ENCODE results near the gene ZNF217. TPM values are rescaled to one million over a fixed set of nuclear protein-coding genes. Genes with fewer than 3 reads are reported as not detected.
A peak's percentile ranks its signal among the peaks of the same experiment; 100 is the strongest.
"Not testable (repeated sequence)": the region's sequence is repeated elsewhere in the genome, so short reads cannot be mapped to it uniquely, and the experiment has no call there.

The ZNF217 gene
- total RNA-seq, 1 experiment from 2014 or later = 31.4 TPM

DNA sequence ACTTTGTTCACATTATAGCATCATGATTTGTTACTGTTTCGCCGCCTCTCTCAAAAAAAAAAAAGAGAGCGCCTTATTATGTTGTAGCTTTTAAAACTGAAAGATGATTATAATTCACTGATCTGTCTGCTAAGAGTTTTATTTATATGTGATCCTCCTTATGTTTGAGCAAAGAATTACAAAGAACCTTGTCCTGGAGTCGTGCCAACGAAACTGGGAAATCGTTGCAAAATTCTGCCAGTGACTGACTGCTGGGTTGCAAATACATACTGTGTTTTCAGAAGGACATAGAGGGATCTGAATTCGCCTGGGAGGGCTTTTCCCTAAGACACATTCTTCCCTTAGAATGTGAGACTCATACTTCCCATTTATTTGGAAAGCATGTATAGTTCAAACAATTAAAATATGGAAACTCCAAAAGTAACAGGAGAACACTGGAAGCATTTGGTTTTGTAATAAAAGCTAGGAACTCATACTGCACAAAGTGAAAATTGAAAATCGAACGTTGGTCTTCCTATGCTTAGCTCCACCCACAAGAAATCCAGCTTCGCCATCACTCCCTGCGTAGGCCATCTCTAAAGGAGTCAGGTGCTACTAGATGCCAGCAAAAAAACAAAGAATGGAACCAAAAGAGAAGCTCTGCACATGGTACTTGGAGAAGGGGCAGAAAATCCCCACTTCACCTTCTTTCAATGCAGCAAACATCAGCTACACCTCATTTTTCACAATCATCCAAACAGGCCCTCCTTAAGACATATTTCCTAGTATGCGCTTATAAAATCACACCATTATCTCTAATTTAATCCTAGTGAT is 2.8 kb upstream of the ZNF217 start:
- H3K36me3 ChIP-seq (replicated peaks; ENCODE audit: control insufficient read depth, insufficient read depth, low read length); DNase-seq; H3K27me3 ChIP-seq (ENCODE audit: control insufficient read depth, insufficient read depth, low read length): not testable (repeated sequence)
- H3K4me3 ChIP-seq (ENCODE audit: insufficient read depth, low read depth, low read length) = peak overlapping the region; percentile 14; the same call in 1 of the 2 replicates

- DNase-seq; H3K4me3 ChIP-seq (ENCODE audit: insufficient read depth, low read depth, low read length); H3K27me3 ChIP-seq (ENCODE audit: control insufficient read depth, insufficient read depth, low read length); H3K36me3 ChIP-seq (replicated peaks; ENCODE audit: control insufficient read depth, insufficient read depth, low read length): not testable (repeated sequence)
Observed at GRCh38 chr20:53595742-53596141, 2.1 kb upstream of the ZNF217 start.

- Histone ChIP-seq H3K36me3 (replicated peaks; ENCODE audit: control insufficient read depth, insufficient read depth, low read length) (no peaks in the 10 kb centered on the region), H3K4me3 (ENCODE audit: insufficient read depth, low read depth, low read length) (peak overlapping the region; percentile 48), H3K27me3 (ENCODE audit: control insufficient read depth, insufficient read depth, low read length) (no peaks in the 10 kb centered on the region)
- DNase-seq = no peak
Observed at GRCh38 chr20:53595018-53595378, 1.4 kb upstream of the ZNF217 start.

GRCh38 chr20:53594068-53595017 is 704 bp upstream of the ZNF217 start:
- DNase-seq = peak; percentile 95
- Histone ChIP-seq H3K36me3 (replicated peaks; ENCODE audit: control insufficient read depth, insufficient read depth, low read length) (no peaks in the 10 kb centered on the region), H3K27me3 (ENCODE audit: control insufficient read depth, insufficient read depth, low read length) (no peaks in the 10 kb centered on the region), H3K4me3 (ENCODE audit: insufficient read depth, low read depth, low read length) (peak overlapping the region; percentile 80)

DNA sequence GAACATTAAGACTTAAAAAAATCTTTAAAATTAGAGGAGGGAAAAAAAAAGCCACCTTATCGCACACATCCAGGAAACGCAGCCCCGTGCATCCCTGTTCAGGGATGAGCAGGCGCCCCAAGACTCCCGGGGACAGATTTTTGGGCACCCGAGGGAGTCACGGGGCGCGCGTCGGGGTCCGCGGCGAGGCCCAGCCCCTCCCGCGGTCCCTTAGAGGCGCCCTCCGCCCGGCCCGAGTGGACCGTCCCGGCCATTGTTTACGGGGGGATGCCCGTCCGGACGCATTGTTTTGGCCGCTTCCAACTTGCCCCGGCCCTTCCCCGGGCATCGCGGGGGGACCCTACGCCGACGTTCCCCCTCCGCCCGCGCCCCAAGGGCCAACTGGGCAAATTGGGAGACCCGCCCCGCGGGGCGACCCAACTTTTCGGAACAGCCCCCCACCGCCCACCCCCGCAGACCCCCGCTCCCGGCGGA is 610 bp downstream of the ZNF217 start:
- Histone ChIP-seq H3K27me3 (ENCODE audit: control insufficient read depth, insufficient read depth, low read length) (no peaks in the 10 kb centered on the region), H3K36me3 (replicated peaks; ENCODE audit: control insufficient read depth, insufficient read depth, low read length) (no peaks in the 10 kb centered on the region)
- peak; percentile 52 for DNase-seq

DNA sequence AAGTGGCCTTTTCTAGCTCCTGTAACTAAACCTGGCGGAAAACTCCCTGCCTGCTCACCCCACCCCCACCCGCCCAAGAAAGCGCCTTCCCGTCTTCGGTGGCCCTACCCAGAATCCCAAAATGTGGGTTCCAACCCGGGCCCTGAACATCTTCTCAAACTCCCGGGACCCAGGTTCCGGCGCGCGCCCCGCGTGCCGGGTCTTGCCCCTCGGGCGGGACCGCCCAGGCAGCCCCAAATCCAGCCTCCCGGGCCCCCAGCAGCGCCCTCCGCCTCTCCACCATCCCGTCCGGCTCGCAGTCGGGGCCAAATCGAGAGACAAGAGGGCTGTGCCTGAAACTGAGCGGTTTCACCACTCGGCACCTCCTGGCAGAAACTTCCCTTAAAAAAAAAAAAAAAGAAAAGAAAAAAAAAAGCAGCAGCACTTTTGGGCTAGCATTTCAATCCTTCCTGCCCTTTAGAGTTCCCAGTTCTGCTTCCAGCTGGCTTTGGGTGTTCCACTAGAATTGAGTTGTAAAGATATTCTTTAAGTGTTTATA is 1.1 kb downstream of the ZNF217 start:
- not testable (repeated sequence) for H3K27me3 ChIP-seq (ENCODE audit: control insufficient read depth, insufficient read depth, low read length); H3K36me3 ChIP-seq (replicated peaks; ENCODE audit: control insufficient read depth, insufficient read depth, low read length)
- H3K4me3 ChIP-seq (ENCODE audit: insufficient read depth, low read depth, low read length) = peak overlapping the region; percentile 80
- DNase-seq = peak; percentile 58

More for the DNA sequence above, 610 bp downstream of the ZNF217 start:
- peak overlapping the region; percentile 80 for H3K4me3 ChIP-seq (ENCODE audit: insufficient read depth, low read depth, low read length)

DNA sequence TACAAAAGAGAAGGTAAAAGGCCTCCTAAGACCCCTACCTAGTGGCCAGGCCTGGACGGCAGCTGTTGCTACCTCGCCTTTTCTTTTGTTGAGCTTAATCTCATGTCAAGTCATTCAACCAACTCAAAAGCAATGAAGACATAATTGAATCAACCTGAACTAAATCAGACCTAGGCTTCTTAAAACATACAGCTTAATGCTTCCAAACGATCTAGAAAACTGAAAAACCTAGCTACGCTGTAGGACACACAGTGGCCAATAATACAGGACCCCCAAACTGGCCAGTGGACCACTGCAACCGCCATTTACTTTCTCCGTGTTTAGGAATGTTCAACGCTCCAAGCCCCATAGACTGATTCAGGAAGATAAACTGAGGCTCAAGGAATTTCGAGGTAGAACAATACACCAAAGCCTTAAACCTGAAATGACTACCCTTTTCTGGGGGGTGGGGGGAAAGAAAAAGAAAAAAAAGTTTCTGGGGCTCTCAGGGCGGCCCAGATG is 1.6 kb downstream of the ZNF217 start:
- not testable (repeated sequence) for H3K27me3 ChIP-seq (ENCODE audit: control insufficient read depth, insufficient read depth, low read length); DNase-seq; H3K36me3 ChIP-seq (replicated peaks; ENCODE audit: control insufficient read depth, insufficient read depth, low read length)
- H3K4me3 ChIP-seq (ENCODE audit: insufficient read depth, low read depth, low read length) = peak overlapping the region; percentile 80

GRCh38 chr20:53591206-53591741 is 2.4 kb downstream of the ZNF217 start:
- not testable (repeated sequence) for H3K27me3 ChIP-seq (ENCODE audit: control insufficient read depth, insufficient read depth, low read length); H3K36me3 ChIP-seq (replicated peaks; ENCODE audit: control insufficient read depth, insufficient read depth, low read length); DNase-seq
- H3K4me3 ChIP-seq (ENCODE audit: insufficient read depth, low read depth, low read length) = 0 out of 2 replicates have a peak overlapping the region, but pooled peaks have one; percentile 80

GRCh38 chr20:53590608-53591007 is 3.0 kb downstream of the ZNF217 start:
- not testable (repeated sequence) for H3K4me3 ChIP-seq (ENCODE audit: insufficient read depth, low read depth, low read length); H3K36me3 ChIP-seq (replicated peaks; ENCODE audit: control insufficient read depth, insufficient read depth, low read length); DNase-seq; H3K27me3 ChIP-seq (ENCODE audit: control insufficient read depth, insufficient read depth, low read length)

- not testable (repeated sequence) for H3K4me3 ChIP-seq (ENCODE audit: insufficient read depth, low read depth, low read length); H3K36me3 ChIP-seq (replicated peaks; ENCODE audit: control insufficient read depth, insufficient read depth, low read length); H3K27me3 ChIP-seq (ENCODE audit: control insufficient read depth, insufficient read depth, low read length); DNase-seq
Observed at GRCh38 chr20:53590122-53590521, 3.5 kb downstream of the ZNF217 start.

- peak; percentile 32 for DNase-seq
- not testable (repeated sequence) for H3K4me3 ChIP-seq (ENCODE audit: insufficient read depth, low read depth, low read length)
Observed at GRCh38 chr20:53589321-53590065, 4.1 kb downstream of the ZNF217 start.

DNA sequence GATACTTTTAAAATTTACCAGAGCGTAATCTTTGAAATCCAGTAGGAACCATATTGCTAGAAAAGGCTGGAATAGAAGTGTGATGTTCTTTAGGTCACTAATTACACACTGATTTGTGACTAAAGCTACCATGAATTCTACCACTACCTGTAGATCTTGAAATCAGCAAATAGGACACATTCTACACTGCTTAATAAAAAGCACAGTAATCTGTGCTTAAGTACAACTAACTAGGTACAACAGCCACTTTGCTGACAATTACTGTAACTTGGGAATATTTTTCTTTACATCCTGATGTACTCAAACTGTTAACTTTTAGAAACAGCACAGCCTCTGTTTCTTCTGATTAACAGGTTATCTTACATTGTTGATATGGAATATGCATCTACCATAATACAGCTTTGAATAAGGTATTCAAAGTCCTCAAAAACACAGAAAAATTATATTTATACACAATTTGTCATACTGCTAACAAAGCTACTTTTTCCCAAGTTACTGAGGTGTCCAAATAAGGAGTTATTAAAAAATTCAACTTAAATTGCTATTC is 6.4 kb downstream of the ZNF217 start:
- H3K4me3 ChIP-seq (ENCODE audit: insufficient read depth, low read depth, low read length); DNase-seq; H3K36me3 ChIP-seq (replicated peaks; ENCODE audit: control insufficient read depth, insufficient read depth, low read length); H3K27me3 ChIP-seq (ENCODE audit: control insufficient read depth, insufficient read depth, low read length): not testable (repeated sequence)

More at GRCh38 chr20:53589321-53590065, 4.1 kb downstream of the ZNF217 start:
- H3K27me3 ChIP-seq (ENCODE audit: control insufficient read depth, insufficient read depth, low read length); H3K36me3 ChIP-seq (replicated peaks; ENCODE audit: control insufficient read depth, insufficient read depth, low read length): not testable (repeated sequence)

- no peaks in the 10 kb centered on the region for H3K27me3 ChIP-seq (ENCODE audit: control insufficient read depth, insufficient read depth, low read length)
- H3K36me3 ChIP-seq (replicated peaks; ENCODE audit: control insufficient read depth, insufficient read depth, low read length) = peaks cover 12% of the 10 kb centered on the region
- no peak for DNase-seq
- no peak overlapping the region for H3K4me3 ChIP-seq (ENCODE audit: insufficient read depth, low read depth, low read length)
Observed at GRCh38 chr20:53586640-53587039, 7.0 kb downstream of the ZNF217 start.

Data from H7 (cell line).